IMR-90 (cell line): ENCODE measurements around the gene DONSON. TPM values are rescaled to one million over a fixed set of nuclear protein-coding genes. Genes with fewer than 3 reads are reported as not detected.
"Not testable (repeated sequence)": the region's sequence is repeated elsewhere in the genome, so short reads cannot be mapped to it uniquely, and the experiment has no call there.

Source experiments
- ATAC-seq: fragments of 200-7000 bp; cut with Tn5 transposase; 2 replicates; pipeline ENCODE4 v1.9.1; 2020; ENCODE audit warnings: low read depth, mild to moderate bottlenecking, moderate library complexity
- BruUV-seq: library from RNA; stranded (reverse); fragments of 400-500 nt; replicated peaks from 2 replicates; lab custom pipeline; 2021; lab: Mats Ljungman, UMichigan
- CTCF ChIA-PET: fragments of 300-600 bp; formaldehyde crosslinking; extraction: SDS; loops from one replicate; lab custom pipeline; 2021; ENCODE audit warnings: antibody characterized with exemption; lab: Yijun Ruan, JAX
- POLR2A ChIA-PET: fragments of 300-600 bp; sonication (Branson Sonifier 250); formaldehyde crosslinking; loops from one replicate; lab custom pipeline; 2022; ENCODE audit warnings: antibody characterized with exemption; ENCODE audit not compliant: unreplicated experiment; lab: Charles Lee
- DNase-seq: peaks from one replicate; pipeline ENCODE4 v3.0.0; 2013
- H2AFZ ChIP-seq: replicated peaks from 2 replicates; pipeline ENCODE3; 2013; ENCODE audit warnings: low read length, mild to moderate bottlenecking; ENCODE audit not compliant: poor library complexity
- H2AK5ac ChIP-seq: 2 replicates; pipeline ENCODE4 v1.6.1; 2013; ENCODE audit warnings: low read depth, low read length, inconsistent platforms
- H2AK9ac ChIP-seq: replicated peaks from 2 replicates; pipeline ENCODE3; 2013; ENCODE audit warnings: mild to moderate bottlenecking, low read depth, low read length, moderate library complexity; ENCODE audit not compliant: poor library complexity
- H2BK120ac ChIP-seq: 2 replicates; pipeline ENCODE4 v1.6.1; 2013; ENCODE audit warnings: low read depth, low read length, inconsistent platforms
- H2BK15ac ChIP-seq: 3 replicates; pipeline ENCODE4 v1.6.1; 2013; ENCODE audit warnings: low read depth, low read length, inconsistent platforms
- H2BK20ac ChIP-seq: 2 replicates; pipeline ENCODE4 v1.6.1; 2013; ENCODE audit warnings: low read depth, mild to moderate bottlenecking, inconsistent platforms, low read length, moderate library complexity
- H2BK5ac ChIP-seq: 2 replicates; pipeline ENCODE4 v1.6.1; 2013; ENCODE audit warnings: mild to moderate bottlenecking, low read depth, low read length, inconsistent platforms; ENCODE audit not compliant: poor library complexity, severe bottlenecking
- H3K14ac ChIP-seq: replicated peaks from 2 replicates; pipeline ENCODE4 v1.6.1; 2013; ENCODE audit warnings: low read depth, low read length, inconsistent platforms
- H3K18ac ChIP-seq: 2 replicates; pipeline ENCODE4 v1.6.1; 2013; ENCODE audit warnings: low read depth, low read length, control low read depth
- H3K23ac ChIP-seq: 2 replicates; pipeline ENCODE4 v1.6.1; 2013; ENCODE audit warnings: low read depth, low read length, inconsistent platforms
- H3K27ac ChIP-seq: 2 replicates; pipeline ENCODE4 v1.5.1; 2013; ENCODE audit warnings: mild to moderate bottlenecking, control low read depth, low read length; ENCODE audit not compliant: insufficient read depth
- H3K27me3 ChIP-seq: 2 replicates; pipeline ENCODE4 v1.6.1; 2013; ENCODE audit warnings: low read length; ENCODE audit not compliant: control insufficient read depth, insufficient read depth
- H3K36me3 ChIP-seq: 2 replicates; pipeline ENCODE4 v1.6.1; 2013; ENCODE audit warnings: low read length, mixed read lengths; ENCODE audit not compliant: control insufficient read depth, insufficient read depth
- H3K4ac ChIP-seq: 2 replicates; pipeline ENCODE4 v1.6.1; 2013; ENCODE audit warnings: low read depth, low read length, inconsistent platforms
- H3K4me1 ChIP-seq: 2 replicates; pipeline ENCODE4 v1.6.1; 2013; ENCODE audit warnings: low read length, mixed read lengths; ENCODE audit not compliant: control insufficient read depth, insufficient read depth
- H3K4me2 ChIP-seq: 2 replicates; pipeline ENCODE4 v1.6.1; 2013; ENCODE audit warnings: low read depth, mild to moderate bottlenecking, control low read depth, low read length, moderate library complexity
- H3K4me3 ChIP-seq: 2 replicates; pipeline ENCODE4 v1.5.1; 2013; ENCODE audit warnings: low read depth, mild to moderate bottlenecking, control low read depth, low read length, moderate library complexity; ENCODE audit not compliant: insufficient read depth
- H3K56ac ChIP-seq: 2 replicates; pipeline ENCODE4 v1.6.1; 2013; ENCODE audit warnings: low read length, inconsistent platforms; ENCODE audit not compliant: insufficient read depth; ENCODE audit errors: extremely low read depth
- H3K79me1 ChIP-seq, 2 experiments: 2 replicates each; pipeline ENCODE4 v1.6.1; 2013; ENCODE audit warnings: low read length in 2 of 2, inconsistent platforms in 1 of 2, low read depth in 1 of 2
- H3K9ac ChIP-seq: 2 replicates; pipeline ENCODE4 v1.6.1; 2013; ENCODE audit warnings: low read depth, low read length, control low read depth
- H3K9me1 ChIP-seq: 2 replicates; pipeline ENCODE4 v1.6.1; 2013; ENCODE audit warnings: low read length, inconsistent platforms; ENCODE audit not compliant: insufficient read depth
- H3K9me3 ChIP-seq: 2 replicates; pipeline ENCODE4 v1.6.1; 2013; ENCODE audit warnings: low read length; ENCODE audit not compliant: control insufficient read depth, insufficient read depth
- H4K20me1 ChIP-seq: 2 replicates; pipeline ENCODE4 v1.6.1; 2013; ENCODE audit warnings: low read length, inconsistent platforms; ENCODE audit not compliant: insufficient read depth
- H4K5ac ChIP-seq: 2 replicates; pipeline ENCODE4 v1.6.1; 2013; ENCODE audit warnings: mild to moderate bottlenecking, low read depth, low read length, control low read depth
- H4K8ac ChIP-seq, 2 experiments: 2 replicates each; pipeline ENCODE4 v1.6.1; 2013; ENCODE audit warnings: low read depth in 2 of 2, low read length in 2 of 2, control low read depth in 1 of 2, inconsistent platforms in 1 of 2
- H4K91ac ChIP-seq: 2 replicates; pipeline ENCODE4 v1.6.1; 2013; ENCODE audit warnings: low read depth, low read length, inconsistent platforms; ENCODE audit not compliant: insufficient read depth
- FOS ChIP-seq: fragments of 150-350 bp; IDR thresholded peaks from 2 replicates; pipeline ENCODE4 v1.6.1; 2016; ENCODE audit warnings: low read depth, low read length
- WGBS, 2 experiments: methylation state at CpG; one replicate each; pipeline versions ENCODE4 v1.1.5 to v1.1.7; 2013; ENCODE audit warnings: missing lambda C conversion rate in 2 of 2; ENCODE audit not compliant: insufficient read length in 1 of 2; ENCODE audit errors: extremely low coverage in 2 of 2; 5-methylcytosine and 5-hydroxymethylcytosine counted together
- dilution Hi-C: fragments of 300-500 bp; cut with HindIII; formaldehyde crosslinking; loops from one replicate; pipeline ENCODE4 v1.14.3; 2018; ENCODE audit warnings: low sequenced_read_pairs; ENCODE audit not compliant: unreplicated experiment
- in situ Hi-C: fragments of 300-500 bp; cut with MboI; formaldehyde crosslinking; loops from 3 replicates; pipeline ENCODE4 v1.14.3; 2019; ENCODE audit warnings: low sequenced_read_pairs, inconsistent platforms, mixed read lengths
- intact Hi-C: fragments of 100-400 bp; cut with micrococcal nuclease; formaldehyde crosslinking; loops from 2 replicates; pipeline ENCODE4 v1.10.0; 2022
- polyA plus RNA-seq, 3 experiments: library from polyadenylated mRNA; depleted of rRNA; stranded (reverse); fragments of >200 nt; gene quantifications; 2 replicates each; pipeline ENCODE4 v1.2.3, GENCODE V29; 2012; ENCODE audit warnings: low replicate concordance in 1 of 3
- total RNA-seq: library from RNA; depleted of rRNA; stranded (reverse); fragments of >200 nt; gene quantifications from 2 replicates; pipeline ENCODE4 v1.2.3, GENCODE V29; 2012

The DONSON gene
- total and polyA plus RNA-seq, 2 of the 4 experiments (the other 2 are of a cell fraction), result 14.3 to 16.6 TPM

GRCh38 chr21:33634254-33634653, 45.8 kb upstream of the DONSON start:
- Histone ChIP-seq H3K9me1 (no peaks in the 10 kb centered on the region), H3K4me3 (no peak overlapping the region), H4K20me1 (no peaks in the 10 kb centered on the region), H2BK20ac (no peak overlapping the region), H2AFZ (no peak overlapping the region), H2BK120ac (no peak overlapping the region), H2AK5ac (no peak overlapping the region), H3K4ac (no peak overlapping the region), H3K36me3 (peaks cover 5% of the 10 kb centered on the region; the same call in 1 of the 2 replicates), H3K79me1 (peaks cover 19 to 41% of the 10 kb centered on the region in 2 experiments), H2AK9ac (no peak overlapping the region), H2BK5ac (no peak overlapping the region), H3K27me3 (no peaks in the 10 kb centered on the region), H2BK15ac (no peak overlapping the region), H3K23ac (no peak overlapping the region), H4K91ac (no peak overlapping the region), H3K56ac (no peak overlapping the region), H3K18ac (no peak overlapping the region), H3K27ac (no peak overlapping the region), H4K5ac (no peak overlapping the region), H3K9me3 (no peaks in the 10 kb centered on the region), H3K9ac (no peak overlapping the region), H3K4me2 (no peak overlapping the region), H3K14ac (no peak overlapping the region), H4K8ac (no peak overlapping the region), H3K4me1 (no peaks in the 10 kb centered on the region)
- no TSS peak for BruUV-seq
- in situ Hi-C loops, result no loop called here
- ChIA-PET POLR2A (no interaction called here), CTCF (no interaction called here)
- no peak for ATAC-seq
- no peak for DNase-seq
- no peak for TF ChIP-seq FOS
- intact Hi-C loops, result no loop called here
- dilution Hi-C loops, result no loop called here
- WGBS, 2 experiments, result no CpG with 5 or more reads among the region's 2 CpGs

GRCh38 chr21:33626151-33626550, 37.7 kb upstream of the DONSON start:
- H4K20me1 ChIP-seq, H4K5ac ChIP-seq, H3K23ac ChIP-seq, H2BK15ac ChIP-seq, H4K8ac ChIP-seq, H3K4me1 ChIP-seq, H3K4me2 ChIP-seq, in situ Hi-C loops, H3K56ac ChIP-seq, ATAC-seq, H3K27me3 ChIP-seq, H2BK5ac ChIP-seq, intact Hi-C loops, H2BK120ac ChIP-seq, H2AFZ ChIP-seq, H3K14ac ChIP-seq, POLR2A ChIA-PET, H4K91ac ChIP-seq, H2AK5ac ChIP-seq, H2BK20ac ChIP-seq, H3K9me3 ChIP-seq, H3K9ac ChIP-seq, H3K4ac ChIP-seq, H3K9me1 ChIP-seq, dilution Hi-C loops, H3K27ac ChIP-seq, BruUV-seq, H3K4me3 ChIP-seq, H2AK9ac ChIP-seq, DNase-seq, H3K18ac ChIP-seq: not testable (repeated sequence)
- CTCF ChIA-PET, result interaction anchor here (2.3 kb wide), 1 partner anchor 20 kb away, joined by 9 read pairs; no protein-coding TSS in a partner anchor
- WGBS, 2 experiments, result 100% methylated on average over 1 of the region's 7 CpGs; no CpG with 5 or more reads in 1 of the 2 experiments
- Histone ChIP-seq H3K79me1 (peaks cover 13 to 18% of the 10 kb centered on the region in 2 experiments; a peak in 3 of 4 replicates), H3K36me3 (peaks cover 20% of the 10 kb centered on the region)
